GM18502 (cell line): Measurements from ENCODE around the gene ZMAT5.

Source experiments
- ATAC-seq: cut with Tn5 transposase; IDR thresholded peaks from one replicate; pipeline ENCODE4 v1.9.1; 2021; ENCODE audit warnings: mild to moderate bottlenecking; ENCODE audit not compliant: unreplicated experiment, poor library complexity

ZMAT5 gene

GRCh38 chr22:29715240-29715639 is 51.6 kb downstream of the ZMAT5 start:
- no peak for ATAC-seq

GRCh38 chr22:29713156-29713727 is 53.6 kb downstream of the ZMAT5 start:
- no peak for ATAC-seq

GRCh38 chr22:29712119-29712518 is 54.7 kb downstream of the ZMAT5 start:
- no peak for ATAC-seq

- no peak for ATAC-seq
Observed at GRCh38 chr22:29710922-29711593, 55.7 kb downstream of the ZMAT5 start.

GRCh38 chr22:29710193-29710592 is 56.6 kb downstream of the ZMAT5 start:
- ATAC-seq = no peak

- ATAC-seq = no peak
Observed at GRCh38 chr22:29707471-29707870, 59.3 kb downstream of the ZMAT5 start.

- ATAC-seq = no peak
Observed at GRCh38 chr22:29707010-29707409, 59.8 kb downstream of the ZMAT5 start.

- no peak for ATAC-seq
Observed at GRCh38 chr22:29706486-29706885, 60.3 kb downstream of the ZMAT5 start.

GRCh38 chr22:29705651-29706050 is 61.2 kb downstream of the ZMAT5 start:
- ATAC-seq = no peak

GRCh38 chr22:29704528-29705285 is 62.1 kb downstream of the ZMAT5 start:
- ATAC-seq = no peak

GRCh38 chr22:29703569-29704195 is 63.1 kb downstream of the ZMAT5 start:
- ATAC-seq = no peak

GRCh38 chr22:29702931-29703501 is 63.8 kb downstream of the ZMAT5 start:
- no peak for ATAC-seq

- ATAC-seq = no peak
Observed at GRCh38 chr22:29702000-29702930, 64.5 kb downstream of the ZMAT5 start.

GRCh38 chr22:29701155-29701999 is 65.4 kb downstream of the ZMAT5 start:
- no peak for ATAC-seq

GRCh38 chr22:29700900-29701154 is 66.0 kb downstream of the ZMAT5 start:
- ATAC-seq = no peak

GRCh38 chr22:29700206-29700899 is 66.5 kb downstream of the ZMAT5 start:
- ATAC-seq = no peak

GRCh38 chr22:29697853-29698598 is 68.8 kb downstream of the ZMAT5 start:
- no peak for ATAC-seq
